Natural killer cell treated with Interleukin-12 subunit alpha and Interleukin-12 subunit beta and Interleukin-15 and Interleukin-18, amount 100 ng/mL, for 72 hours (primary cell): ENCODE data around the gene RGS9. TPM values are rescaled to one million over a fixed set of nuclear protein-coding genes. Genes with fewer than 3 reads are reported as not detected.
"Not testable (repeated sequence)": the region's sequence is repeated elsewhere in the genome, so short reads cannot be mapped to it uniquely, and the experiment has no call there.

Source experiments
- ATAC-seq, 2 donors: fragments of 150-1000 bp; cut with Tn5 transposase in 1 of 2; sonication (Bioruptor Pico), chemical (Tn5 transposase) in 1 of 2; 2 replicates each; pipeline ENCODE4 v1.10.0; 2021
- DNase-seq: peaks from one replicate; pipeline ENCODE4 v3.0.0; 2022; ENCODE audit warnings: low spot score
- H3K27ac Mint-ChIP-seq, 2 donors: 1 replicate in 1 of 2; 2 replicates in 1 of 2; pipeline ENCODE4 v1.8.0; 2022; ENCODE audit warnings: mixed read lengths in 2 of 2, mild to moderate bottlenecking in 1 of 2, moderate library complexity in 1 of 2
- H3K27me3 Mint-ChIP-seq, 2 donors: 1 replicate in 1 of 2; 2 replicates in 1 of 2; pipeline ENCODE4 v1.8.0; 2022; ENCODE audit warnings: mixed read lengths in 2 of 2
- H3K36me3 Mint-ChIP-seq: one replicate; pipeline ENCODE4 v1.8.0; 2022; ENCODE audit warnings: mixed read lengths
- H3K4me1 Mint-ChIP-seq, 2 donors: 1 replicate in 1 of 2; 2 replicates in 1 of 2; pipeline ENCODE4 v1.8.0; 2022; ENCODE audit warnings: low read depth in 2 of 2, mixed read lengths in 2 of 2, mild to moderate bottlenecking in 1 of 2
- H3K4me3 Mint-ChIP-seq: one replicate; pipeline ENCODE4 v1.8.0; 2022; ENCODE audit warnings: mixed read lengths
- H3K9me3 Mint-ChIP-seq: 2 replicates; pipeline ENCODE4 v1.8.0; 2022; ENCODE audit warnings: mixed read lengths
- total RNA-seq, 2 donors: library from RNA; stranded (reverse); gene quantifications; one replicate each; pipeline ENCODE4 v1.2.3, GENCODE V29; 2022

Gene RGS9
- total RNA-seq, 2 donors from 2014 or later, result 14.1 to 16.2 TPM

DNA sequence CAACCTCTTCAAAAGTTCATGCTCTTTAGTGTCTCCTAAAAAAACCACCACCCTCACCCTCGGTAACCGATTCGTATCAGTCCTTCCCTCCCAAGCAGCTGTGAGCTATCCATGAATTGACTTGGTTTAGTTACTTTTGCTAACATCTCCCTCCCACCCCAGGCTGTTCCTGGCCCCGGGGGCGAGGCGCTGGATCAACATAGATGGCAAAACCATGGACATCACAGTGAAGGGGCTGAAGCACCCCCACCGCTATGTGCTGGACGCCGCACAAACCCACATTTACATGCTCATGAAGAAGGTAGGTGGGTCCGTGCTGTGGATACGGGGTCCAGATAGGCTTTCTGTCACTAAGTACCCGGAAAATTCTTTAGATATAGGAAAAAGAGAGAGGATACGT is 66.8 kb downstream of the RGS9 start:
- ATAC-seq (no peak), DNase-seq (no peak)
- H3K27ac Mint-ChIP-seq, result no peak overlapping the region
- no peaks in the 10 kb centered on the region for H3K9me3 Mint-ChIP-seq
- H3K36me3 Mint-ChIP-seq, result peaks cover 4% of the 10 kb centered on the region
- no peak overlapping the region for H3K4me3 Mint-ChIP-seq
- no peaks in the 10 kb centered on the region for H3K27me3 Mint-ChIP-seq
- H3K4me1 Mint-ChIP-seq, result peaks cover 0 to 8% of the 10 kb centered on the region in 2 donors

DNA sequence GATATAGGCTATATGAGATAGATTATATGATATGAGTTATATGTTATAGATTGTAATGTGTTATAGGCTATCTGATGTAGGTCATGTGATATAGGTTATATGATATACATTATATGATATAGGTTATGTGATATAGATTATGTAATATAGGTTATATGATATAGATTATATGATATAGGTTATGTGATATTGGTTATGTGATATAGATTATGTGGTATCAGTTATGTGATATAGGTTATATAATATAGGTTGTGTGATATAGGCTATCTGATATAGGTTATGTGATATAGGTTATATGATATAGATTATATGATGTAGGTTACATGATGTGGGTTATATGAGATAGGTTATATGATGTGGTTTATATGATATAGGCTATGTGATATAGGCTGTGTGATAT is 68.5 kb downstream of the RGS9 start:
- Mint-ChIP-seq H3K9me3 (no peaks in the 10 kb centered on the region), H3K27me3 (no peaks in the 10 kb centered on the region), H3K27ac (no peak overlapping the region), H3K4me3 (no peak overlapping the region), H3K4me1 (peaks cover 0 to 8% of the 10 kb centered on the region in 2 donors), H3K36me3 (peaks cover 4% of the 10 kb centered on the region)
- no peak for ATAC-seq
- DNase-seq, result no peak

DNA sequence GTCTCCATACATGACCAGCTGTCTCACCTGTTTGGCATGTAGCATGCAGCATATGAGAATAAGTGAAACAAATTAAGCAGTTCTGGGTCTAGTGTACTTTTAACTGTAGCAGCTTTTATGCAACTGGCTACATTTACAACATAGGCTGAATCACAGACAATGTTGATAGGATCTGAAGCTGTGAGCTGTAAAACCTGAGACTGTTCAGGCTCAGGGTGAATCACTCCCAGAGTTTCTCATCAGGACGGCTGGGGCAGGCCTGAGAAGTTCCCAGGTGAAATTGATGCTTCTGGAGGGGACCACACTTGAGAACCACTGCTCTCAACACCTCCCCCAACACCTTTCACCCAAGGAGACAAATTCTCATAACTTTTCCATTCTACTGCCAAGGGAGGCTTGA is 70.3 kb downstream of the RGS9 start:
- not testable (repeated sequence) for DNase-seq, H3K4me1 Mint-ChIP-seq, H3K36me3 Mint-ChIP-seq, H3K4me3 Mint-ChIP-seq, H3K27ac Mint-ChIP-seq, ATAC-seq, H3K27me3 Mint-ChIP-seq, H3K9me3 Mint-ChIP-seq

DNA sequence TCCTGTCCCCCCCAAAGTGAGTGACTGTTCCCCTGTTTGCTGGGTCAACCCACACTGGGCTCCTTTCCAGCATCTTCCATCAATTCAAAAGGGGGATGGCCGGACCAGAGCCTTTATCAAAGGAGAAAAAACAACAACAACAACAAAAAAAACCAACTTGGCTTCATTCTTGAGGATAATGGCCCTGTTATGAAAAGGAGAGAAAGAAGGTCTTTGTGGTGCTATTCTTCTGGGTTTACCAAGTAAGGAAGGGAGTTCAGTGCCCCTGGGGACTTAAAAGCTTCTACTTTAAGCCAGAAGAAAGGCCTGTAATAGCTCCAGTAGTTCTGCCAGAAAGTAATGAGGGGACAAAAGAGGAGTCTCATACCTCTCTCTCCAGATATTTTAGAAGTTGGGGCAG is 71.5 kb downstream of the RGS9 start:
- Mint-ChIP-seq H3K27ac (no peak overlapping the region), H3K4me3 (no peak overlapping the region), H3K9me3 (no peaks in the 10 kb centered on the region), H3K36me3 (no peaks in the 10 kb centered on the region), H3K27me3 (no peaks in the 10 kb centered on the region), H3K4me1 (peaks cover 6 to 12% of the 10 kb centered on the region in 2 donors)
- no peak for ATAC-seq
- DNase-seq, result no peak

DNA sequence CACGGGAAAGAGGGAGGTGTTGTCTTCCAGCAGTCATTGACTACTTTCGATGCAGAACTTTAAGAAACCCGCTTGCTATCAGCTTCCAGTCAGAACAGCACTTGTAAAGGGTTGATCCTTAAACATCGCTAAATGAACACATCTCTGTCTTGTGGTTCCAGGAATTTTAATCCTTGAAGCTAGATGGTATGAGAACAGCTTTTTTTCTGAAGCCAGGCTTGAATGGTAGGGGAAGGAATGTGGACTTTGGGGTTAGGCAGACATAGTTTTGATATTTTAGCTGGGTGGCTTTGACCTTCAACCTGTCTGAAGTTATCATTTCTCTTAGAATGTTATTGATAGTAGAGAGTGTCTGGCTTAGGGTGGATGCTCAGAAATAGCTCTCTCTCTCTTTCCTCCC is 81.1 kb downstream of the RGS9 start:
- DNase-seq (no peak), ATAC-seq (no peak)
- Mint-ChIP-seq H3K4me1 (peaks cover 0 to 4% of the 10 kb centered on the region in 2 donors), H3K9me3 (no peaks in the 10 kb centered on the region), H3K4me3 (no peak overlapping the region), H3K27me3 (peaks cover 0 to 11% of the 10 kb centered on the region in 2 donors), H3K36me3 (no peaks in the 10 kb centered on the region), H3K27ac (no peak overlapping the region)

DNA sequence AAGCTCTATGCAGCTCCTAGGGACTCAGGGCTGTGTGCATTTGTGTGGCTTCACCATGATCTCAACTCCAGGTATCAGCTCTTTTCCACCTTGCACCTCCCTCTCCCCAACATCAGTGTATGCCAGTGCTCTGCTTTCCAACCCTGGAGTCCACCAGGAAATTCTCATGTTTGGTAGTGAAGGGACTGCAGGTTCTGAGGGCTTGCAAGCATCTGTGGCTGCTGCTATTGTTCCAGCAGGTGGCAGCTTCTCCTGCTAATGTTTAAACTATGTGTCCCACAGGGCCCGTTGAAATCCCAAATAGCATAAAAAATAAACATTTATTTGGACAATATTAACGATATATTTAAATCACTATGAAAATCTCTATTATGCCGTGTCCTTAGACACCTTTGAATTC is 82.0 kb downstream of the RGS9 start:
- DNase-seq (peak; percentile 39), ATAC-seq (no peak)
- no peaks in the 10 kb centered on the region for H3K36me3 Mint-ChIP-seq
- peaks cover 0 to 11% of the 10 kb centered on the region in 2 donors for H3K27me3 Mint-ChIP-seq
- no peaks in the 10 kb centered on the region for H3K9me3 Mint-ChIP-seq
- H3K4me3 Mint-ChIP-seq, result no peak overlapping the region
- no peak overlapping the region for H3K27ac Mint-ChIP-seq
- H3K4me1 Mint-ChIP-seq, result no peaks in the 10 kb centered on the region

DNA sequence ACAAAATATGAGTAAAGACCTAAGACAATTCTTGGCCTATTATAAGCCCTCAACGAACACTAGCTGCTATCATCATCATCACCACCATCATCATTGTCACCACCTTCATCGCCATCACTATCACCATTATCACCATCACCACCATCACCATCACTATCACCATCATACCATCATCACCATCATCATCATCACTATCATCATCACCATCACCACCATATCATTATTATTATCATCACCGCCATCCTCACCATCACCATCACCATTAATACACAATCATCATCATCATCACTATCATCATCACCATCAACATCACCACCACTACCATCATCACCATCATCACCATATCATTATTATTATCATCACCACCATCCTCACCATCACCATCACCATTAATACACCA is 82.5 kb downstream of the RGS9 start:
- H3K4me1 Mint-ChIP-seq, result no peaks in the 10 kb centered on the region
- no peaks in the 10 kb centered on the region for H3K9me3 Mint-ChIP-seq
- H3K27ac Mint-ChIP-seq, result no peak overlapping the region
- peaks cover 0 to 11% of the 10 kb centered on the region in 2 donors for H3K27me3 Mint-ChIP-seq
- no peaks in the 10 kb centered on the region for H3K36me3 Mint-ChIP-seq
- no peak for DNase-seq
- ATAC-seq, result no peak
- H3K4me3 Mint-ChIP-seq, result no peak overlapping the region

DNA sequence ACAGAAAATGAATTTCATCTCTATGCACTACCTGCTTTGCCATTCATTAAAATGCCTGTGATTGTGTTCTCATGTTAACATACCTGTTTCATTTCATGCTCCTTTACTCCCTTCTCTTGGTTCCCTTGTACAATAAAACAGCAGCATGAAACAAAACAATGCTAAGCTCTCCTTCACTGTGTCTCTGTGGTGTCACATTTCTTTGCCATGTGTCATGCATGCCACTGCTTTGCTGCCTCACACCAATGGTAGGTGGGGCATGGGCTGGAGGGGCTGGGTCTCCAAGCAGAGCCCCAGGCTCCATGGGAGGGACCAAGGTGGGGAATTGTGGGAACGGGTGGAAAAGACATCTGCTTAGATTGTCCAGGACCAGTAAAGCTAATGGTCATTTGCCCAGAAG is 83.6 kb downstream of the RGS9 start:
- Mint-ChIP-seq H3K4me1 (no peaks in the 10 kb centered on the region), H3K27ac (no peak overlapping the region), H3K9me3 (no peaks in the 10 kb centered on the region), H3K4me3 (no peak overlapping the region), H3K27me3 (peaks cover 0 to 9% of the 10 kb centered on the region in 2 donors), H3K36me3 (no peaks in the 10 kb centered on the region)
- ATAC-seq (no peak), DNase-seq (peak; percentile 15)

DNA sequence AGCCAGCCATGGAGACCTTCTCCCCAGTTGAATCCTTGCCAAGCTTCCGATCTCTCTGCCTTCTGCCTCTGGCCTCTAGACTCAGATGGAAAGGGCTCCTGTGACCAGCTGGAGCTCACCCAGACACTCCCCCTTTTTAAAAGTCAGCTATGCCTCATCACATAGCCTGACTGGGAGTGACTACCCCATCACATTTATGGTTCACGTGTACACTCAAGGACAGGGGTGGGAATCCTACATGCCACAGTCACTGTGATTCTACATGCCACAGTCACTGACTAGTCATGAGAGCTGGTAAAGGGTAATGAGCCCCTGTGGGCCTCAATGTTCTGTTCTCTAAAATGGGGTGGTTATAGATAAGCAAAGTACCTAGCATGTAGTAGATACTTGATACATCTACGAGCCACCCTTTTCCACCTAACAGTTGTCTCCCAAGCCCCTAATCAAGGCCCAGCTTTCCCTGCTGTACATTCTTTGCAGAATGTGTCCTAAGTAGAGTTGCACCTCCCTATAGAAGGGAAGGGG is 85.1 kb downstream of the RGS9 start:
- Mint-ChIP-seq H3K27ac (no peak overlapping the region), H3K4me1 (no peaks in the 10 kb centered on the region), H3K27me3 (peaks cover 0 to 7% of the 10 kb centered on the region in 2 donors), H3K36me3 (no peaks in the 10 kb centered on the region), H3K9me3 (no peaks in the 10 kb centered on the region), H3K4me3 (no peak overlapping the region)
- DNase-seq (peak; percentile 34), ATAC-seq (no peak)

DNA sequence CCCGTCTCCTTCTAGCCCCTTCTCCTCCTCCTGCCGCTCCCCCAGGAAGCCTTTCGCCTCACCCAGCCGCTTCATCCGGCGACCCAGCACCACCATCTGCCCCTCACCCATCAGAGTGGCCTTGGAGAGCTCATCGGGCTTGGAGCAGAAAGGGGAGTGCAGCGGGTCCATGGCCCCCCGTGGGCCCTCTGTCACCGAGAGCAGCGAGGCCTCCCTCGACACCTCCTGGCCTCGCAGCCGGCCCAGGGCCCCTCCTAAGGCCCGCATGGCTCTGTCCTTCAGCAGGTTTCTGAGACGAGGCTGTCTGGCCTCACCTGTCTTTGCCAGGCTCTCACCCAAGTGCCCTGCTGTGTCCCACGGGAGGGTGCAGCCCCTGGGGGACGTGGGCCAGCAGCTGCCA is 87.9 kb downstream of the RGS9 start:
- no peak overlapping the region for H3K27ac Mint-ChIP-seq
- no peaks in the 10 kb centered on the region for H3K36me3 Mint-ChIP-seq
- H3K4me1 Mint-ChIP-seq, result peaks cover 23 to 24% of the 10 kb centered on the region in 2 donors
- ATAC-seq (no peak), DNase-seq (peak; percentile 50)
- H3K9me3 Mint-ChIP-seq, result no peaks in the 10 kb centered on the region
- peaks cover 0 to 3% of the 10 kb centered on the region in 2 donors for H3K27me3 Mint-ChIP-seq
- H3K4me3 Mint-ChIP-seq, result no peak overlapping the region

DNA sequence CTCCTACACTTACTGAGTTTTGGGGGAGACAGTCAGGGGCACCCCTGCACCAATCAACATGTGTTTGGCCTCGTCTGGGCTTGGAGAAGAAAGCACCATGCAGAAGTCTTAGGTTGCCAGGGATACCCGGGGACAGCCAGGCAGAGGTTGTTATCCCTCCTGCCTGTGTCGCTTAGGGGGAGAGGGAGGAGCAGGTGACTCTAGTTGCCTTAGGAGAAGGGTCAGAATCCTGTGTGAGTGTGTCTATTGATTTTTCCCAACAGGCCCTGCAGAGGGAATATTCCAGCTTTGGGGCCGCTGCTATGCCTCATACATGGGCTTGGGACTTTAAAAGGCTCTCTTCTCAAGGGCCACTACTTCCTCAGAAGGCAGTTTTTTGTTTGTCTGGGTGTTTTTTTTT is 89.1 kb downstream of the RGS9 start:
- Mint-ChIP-seq H3K4me3 (no peak overlapping the region), H3K4me1 (peaks cover 26 to 27% of the 10 kb centered on the region in 2 donors), H3K9me3 (no peaks in the 10 kb centered on the region), H3K27me3 (peaks cover 0 to 3% of the 10 kb centered on the region in 2 donors), H3K27ac (no peak overlapping the region), H3K36me3 (no peaks in the 10 kb centered on the region)
- no peak for ATAC-seq
- DNase-seq, result no peak

DNA sequence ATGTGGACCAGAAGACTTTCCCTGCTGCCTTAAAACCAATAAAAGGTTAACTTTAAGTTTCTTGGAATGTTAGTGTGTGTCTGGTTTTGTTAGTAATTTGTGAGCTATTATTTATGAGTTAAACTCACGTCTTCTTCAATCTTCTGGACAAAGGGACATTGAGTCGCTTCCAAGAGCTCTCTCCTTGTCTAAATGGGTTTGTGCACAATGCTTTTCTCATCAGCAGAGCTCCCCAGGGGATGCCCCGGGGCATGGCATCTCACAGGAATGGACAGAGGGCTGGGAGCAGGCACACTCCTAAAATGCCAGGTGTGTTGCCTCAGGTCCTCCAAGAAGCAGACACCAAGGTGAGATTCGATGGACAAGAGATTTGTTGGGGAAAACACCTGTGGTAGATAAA is 90.5 kb downstream of the RGS9 start:
- DNase-seq (no peak), ATAC-seq (no peak)
- peak overlapping the region; percentile 62 for H3K4me3 Mint-ChIP-seq
- no peaks in the 10 kb centered on the region for H3K36me3 Mint-ChIP-seq
- H3K9me3 Mint-ChIP-seq, result no peaks in the 10 kb centered on the region
- H3K27ac Mint-ChIP-seq, result no peak overlapping the region
- H3K4me1 Mint-ChIP-seq, result peaks cover 27 to 32% of the 10 kb centered on the region in 2 donors
- H3K27me3 Mint-ChIP-seq, result peaks cover 0 to 5% of the 10 kb centered on the region in 2 donors

DNA sequence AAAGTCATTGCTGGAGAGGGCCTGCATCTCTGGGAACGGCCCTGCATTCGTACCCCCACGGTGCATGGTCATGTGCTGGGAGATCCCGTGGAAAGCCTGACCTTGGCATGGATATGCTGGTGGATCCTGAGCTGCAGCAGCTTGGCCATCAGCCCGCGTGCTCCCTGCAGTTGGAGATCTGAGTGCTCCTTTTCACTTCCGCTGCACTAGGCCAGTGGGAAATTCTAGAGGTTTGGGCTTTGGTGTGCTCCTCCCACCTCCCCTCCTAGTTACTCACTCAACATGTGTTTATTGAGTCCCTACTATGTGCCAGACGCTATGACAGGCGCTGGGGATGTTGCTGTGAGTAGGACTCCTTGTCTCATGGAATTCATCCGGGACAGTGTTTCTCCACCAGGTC is 91.1 kb downstream of the RGS9 start:
- H3K27ac Mint-ChIP-seq, result peak overlapping the region in 1 of 2 donors; percentile 93
- no peak for ATAC-seq
- no peaks in the 10 kb centered on the region for H3K9me3 Mint-ChIP-seq
- H3K27me3 Mint-ChIP-seq, result peaks cover 0 to 5% of the 10 kb centered on the region in 2 donors
- peaks cover 27 to 32% of the 10 kb centered on the region in 2 donors for H3K4me1 Mint-ChIP-seq
- DNase-seq, result no peak
- H3K36me3 Mint-ChIP-seq, result no peaks in the 10 kb centered on the region
- peak overlapping the region; percentile 62 for H3K4me3 Mint-ChIP-seq

DNA sequence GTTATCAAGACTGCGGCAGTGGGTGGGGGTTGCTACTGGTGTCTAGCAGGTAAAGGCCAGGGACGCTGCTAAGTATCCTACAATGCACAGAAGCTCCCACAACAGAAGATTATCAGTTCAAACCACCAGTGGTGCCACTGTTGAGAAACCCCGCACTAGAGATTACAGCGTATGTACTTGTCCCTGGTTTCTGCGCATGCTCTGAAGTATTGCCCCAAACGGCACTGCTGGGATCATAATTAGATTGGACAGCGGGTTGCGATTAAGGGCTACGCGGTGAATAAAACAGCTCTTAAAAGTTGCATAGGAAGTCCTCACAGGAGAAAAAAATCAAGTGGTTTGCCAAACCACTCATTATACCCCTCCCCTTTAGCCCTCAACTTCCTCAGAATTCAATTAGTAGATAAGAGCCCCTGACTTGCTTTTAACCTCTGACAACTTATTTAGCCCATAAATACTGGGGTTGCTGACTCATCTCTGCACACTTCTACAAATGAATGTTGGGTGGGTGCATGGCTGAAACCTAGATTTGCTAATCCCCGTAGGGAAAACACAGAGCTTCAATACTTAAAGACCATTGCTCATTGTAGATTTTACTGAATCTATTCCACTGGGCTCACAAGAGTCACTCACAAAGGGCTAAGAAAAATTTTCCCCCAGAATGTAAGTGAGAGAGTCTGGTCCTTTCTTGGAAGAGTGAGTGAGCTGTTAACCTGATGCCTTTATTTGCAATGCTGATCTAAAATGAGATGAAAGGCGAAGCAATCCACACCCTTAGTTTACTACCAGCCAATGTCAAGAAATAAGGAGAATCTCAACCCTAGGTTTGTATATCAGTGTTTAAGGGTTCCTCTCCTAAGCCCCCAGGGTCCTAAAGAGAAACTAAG is 91.8 kb downstream of the RGS9 start:
- Mint-ChIP-seq H3K27ac (peak overlapping the region; percentile 16 to 93), H3K27me3 (peaks cover 1 to 5% of the 10 kb centered on the region in 2 donors), H3K9me3 (no peaks in the 10 kb centered on the region), H3K4me1 (peaks cover 27 to 32% of the 10 kb centered on the region in 2 donors), H3K36me3 (no peaks in the 10 kb centered on the region), H3K4me3 (peak overlapping the region; percentile 62)
- ATAC-seq, result peak; percentile 62 to 77
- no peak for DNase-seq
